OCI-LY7 (cell line): ENCODE measurements around the gene CRYZL1.

ENCODE experiments used
- CTCF ChIP-seq: fragments of 200-600 bp; sonication (generic); conservative IDR thresholded peaks from 2 replicates; pipeline ENCODE4 v1.5.1; 2014; ENCODE audit warnings: mild to moderate bottlenecking, antibody characterized with exemption, low read length, moderate library complexity, mixed read lengths
- EZH2phosphoT487 ChIP-seq: fragments of 200-600 bp; sonication (generic); IDR thresholded peaks from 2 replicates; pipeline ENCODE4 v1.6.1; 2018; ENCODE audit warnings: low read depth, borderline replicate concordance, mild to moderate bottlenecking, mixed run types, antibody characterized with exemption, low read length, moderate library complexity, mixed read lengths

DNA sequence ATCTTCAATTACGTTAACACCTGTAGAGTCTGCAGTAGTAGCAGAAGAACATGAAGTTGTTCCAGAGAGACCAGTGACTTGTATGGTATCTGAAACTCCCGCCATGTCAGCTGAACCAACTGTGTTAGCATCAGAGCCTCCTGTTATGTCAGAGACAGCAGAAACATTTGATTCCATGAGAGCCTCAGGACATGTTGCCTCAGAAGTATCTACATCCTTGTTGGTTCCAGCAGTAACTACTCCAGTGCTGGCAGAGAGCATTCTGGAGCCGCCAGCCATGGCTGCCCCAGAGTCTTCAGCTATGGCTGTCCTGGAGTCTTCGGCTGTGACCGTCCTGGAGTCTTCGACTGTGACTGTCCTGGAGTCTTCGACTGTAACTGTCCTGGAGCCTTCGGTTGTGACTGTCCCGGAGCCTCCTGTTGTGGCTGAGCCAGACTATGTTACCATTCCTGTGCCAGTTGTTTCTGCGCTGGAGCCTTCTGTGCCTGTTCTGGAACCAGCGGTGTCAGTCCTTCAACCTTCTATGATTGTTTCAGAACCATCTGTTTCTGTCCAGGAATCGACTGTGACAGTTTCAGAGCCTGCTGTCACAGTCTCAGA lies 88.4 kb downstream of the CRYZL1 start:
- TF ChIP-seq CTCF (no peak), EZH2phosphoT487 (no peak)
